ENCODE measurements around the gene RDH13. TPM values are rescaled to one million over a fixed set of nuclear protein-coding genes. Genes with fewer than 3 reads are reported as not detected.

Gene RDH13
- total and polyA plus RNA-seq, 2 of the 8 experiments (the other 6 are each of a cell fraction or from before 2014, with no cell fraction given): 15.9 to 31.5 TPM

- DNase-seq (ENCODE audit: low read depth in 1 of 2, low spot score in 2 of 2) (no peak), FAIRE-seq (no peak)
- H4K20me1 ChIP-seq (replicated peaks in 1 of 2; ENCODE audit: control insufficient read depth in 1 of 2, insufficient read depth in 2 of 2, low read length in 2 of 2): peaks cover 3 to 6% of the 10 kb centered on the region in 2 experiments
- no peak overlapping the region for H3K18ac ChIP-seq (ENCODE audit: extremely low read depth, low read length)
- H3K4me2 ChIP-seq (ENCODE audit: insufficient read depth in 1 of 2, low read depth in 2 of 2, low read length in 2 of 2): no peak overlapping the region
- no peak overlapping the region for H2BK20ac ChIP-seq (ENCODE audit: low read length)
- ChIA-PET CTCF (ENCODE audit: partially characterized antibody) (no interaction called here), POLR2A (ENCODE audit: partially characterized antibody) (interaction anchor here (1.0 to 1.2 kb wide), 3 partner anchors 13 to 149 kb away, joined by 3 to 4 read pairs (median 3); no protein-coding TSS in a partner anchor)
- no peak overlapping the region for H3K4me3 ChIP-seq (ENCODE audit: extremely low read depth in 1 of 4, insufficient read depth in 2 of 4, low read depth in 3 of 4, low read length in 4 of 4)
- no peak overlapping the region for H3K4ac ChIP-seq (replicated peaks; ENCODE audit: insufficient read length, low read depth, low read length)
- peaks cover 2% of the 10 kb centered on the region; the same call in 1 of the 2 replicates for H3K79me1 ChIP-seq (ENCODE audit: low read depth, low read length)
- H3K14ac ChIP-seq (ENCODE audit: insufficient read length): no peak overlapping the region
- TF ChIP-seq PHF8 (conservative IDR thresholded peaks at IDR 0.05; ENCODE audit: low read depth, low read length): no peak
- TF ChIP-seq TBP (IDR thresholded peaks at IDR 0.05; ENCODE audit: low read depth, low read length): no peak
- TF ChIP-seq SP4 (IDR thresholded peaks at IDR 0.05; ENCODE audit: low read length): no peak
- TF ChIP-seq CHD1 (IDR thresholded peaks at IDR 0.05; ENCODE audit: low read depth, low read length): no peak
- no peak for TF ChIP-seq NRF1 (IDR thresholded peaks at IDR 0.05; ENCODE audit: low read depth, low read length)
- no peak overlapping the region for H3K27ac ChIP-seq (ENCODE audit: low read depth, low read length)
- H3K79me2 ChIP-seq (ENCODE audit: control insufficient read depth in 1 of 2, insufficient read depth in 2 of 2, low read length in 2 of 2): no peaks in the 10 kb centered on the region
- H2AFZ ChIP-seq (ENCODE audit: low read length): no peak overlapping the region
- no peak overlapping the region for H3K23ac ChIP-seq (ENCODE audit: insufficient read length)
- no peak overlapping the region; the same call in 1 of the 2 replicates for H2BK5ac ChIP-seq (ENCODE audit: low read depth, low read length)
- H4K8ac ChIP-seq (ENCODE audit: extremely low read depth, insufficient read depth, low read length): no peak overlapping the region; the same call in 1 of the 2 replicates
- H3K23me2 ChIP-seq (ENCODE audit: low read depth, low read length): no peaks in the 10 kb centered on the region
- no peak overlapping the region for H2BK120ac ChIP-seq (replicated peaks; ENCODE audit: low read depth, low read length)
- H3K56ac ChIP-seq (replicated peaks; ENCODE audit: insufficient read length, low read depth, low read length): no peak overlapping the region
- H3K9ac ChIP-seq (replicated peaks in 1 of 4; ENCODE audit: extremely low read depth in 1 of 4, low read depth in 3 of 4, low read length in 3 of 4): no peak overlapping the region
- H2AK5ac ChIP-seq (ENCODE audit: low read depth, low read length): no peak overlapping the region
- no peak overlapping the region for H2BK15ac ChIP-seq (ENCODE audit: low read length)
- H4K91ac ChIP-seq (replicated peaks; ENCODE audit: insufficient read length, low read length): no peak overlapping the region
- no peaks in the 10 kb centered on the region for H3K9me3 ChIP-seq (ENCODE audit: insufficient read depth in 2 of 2, low read depth in 1 of 2, low read length in 1 of 2)
- peaks cover 4 to 39% (median 18%) of the 10 kb centered on the region in 4 experiments for H3K36me3 ChIP-seq (ENCODE audit: control insufficient read depth in 2 of 4, insufficient read depth in 4 of 4, low read length in 3 of 4)
- no peak overlapping the region for H2BK12ac ChIP-seq (ENCODE audit: low read depth, low read length)
- H4K5ac ChIP-seq (ENCODE audit: insufficient read length, low read depth, low read length): no peak overlapping the region
- 88% methylated on average over 9 of the region's 9 CpGs; no CpG with 5 or more reads in 1 of the 2 experiments for WGBS, 2 experiments (ENCODE audit: extremely low coverage in 1 of 2, insufficient coverage in 1 of 2, insufficient read length in 1 of 2, insufficient replicate concordance in 2 of 2, low coverage in 1 of 2, low lambda C conversion rate in 2 of 2, missing lambda C conversion rate in 1 of 2)
- H3K27me3 ChIP-seq (replicated peaks in 1 of 4; ENCODE audit: control insufficient read depth in 3 of 4, extremely low read depth in 1 of 4, insufficient read depth in 3 of 4, low read length in 3 of 4): no peaks in the 10 kb centered on the region; a peak in 1 of 7 replicates
- peaks cover 0 to 3% (median 0%) of the 10 kb centered on the region in 4 experiments; a peak in 2 of 7 replicates for H3K4me1 ChIP-seq (replicated peaks in 1 of 4; ENCODE audit: control insufficient read depth in 3 of 4, insufficient read depth in 4 of 4, low read length in 3 of 4)
These were observed 20.6 kb downstream of the RDH13 start for GRCh38 chr19:55042344-55042678.
